ENCODE results near the gene CCDC167. TPM values are rescaled to one million over a fixed set of nuclear protein-coding genes. Genes with fewer than 3 reads are reported as not detected.

Gene CCDC167
- total RNA-seq, 4 donors from 2014 or later, result 16.4 to 77.8 (median 41.6) TPM

GRCh38 chr6:37482606-37483251, 17.0 kb downstream of the CCDC167 start:
- TF ChIP-seq, protein P1, sequence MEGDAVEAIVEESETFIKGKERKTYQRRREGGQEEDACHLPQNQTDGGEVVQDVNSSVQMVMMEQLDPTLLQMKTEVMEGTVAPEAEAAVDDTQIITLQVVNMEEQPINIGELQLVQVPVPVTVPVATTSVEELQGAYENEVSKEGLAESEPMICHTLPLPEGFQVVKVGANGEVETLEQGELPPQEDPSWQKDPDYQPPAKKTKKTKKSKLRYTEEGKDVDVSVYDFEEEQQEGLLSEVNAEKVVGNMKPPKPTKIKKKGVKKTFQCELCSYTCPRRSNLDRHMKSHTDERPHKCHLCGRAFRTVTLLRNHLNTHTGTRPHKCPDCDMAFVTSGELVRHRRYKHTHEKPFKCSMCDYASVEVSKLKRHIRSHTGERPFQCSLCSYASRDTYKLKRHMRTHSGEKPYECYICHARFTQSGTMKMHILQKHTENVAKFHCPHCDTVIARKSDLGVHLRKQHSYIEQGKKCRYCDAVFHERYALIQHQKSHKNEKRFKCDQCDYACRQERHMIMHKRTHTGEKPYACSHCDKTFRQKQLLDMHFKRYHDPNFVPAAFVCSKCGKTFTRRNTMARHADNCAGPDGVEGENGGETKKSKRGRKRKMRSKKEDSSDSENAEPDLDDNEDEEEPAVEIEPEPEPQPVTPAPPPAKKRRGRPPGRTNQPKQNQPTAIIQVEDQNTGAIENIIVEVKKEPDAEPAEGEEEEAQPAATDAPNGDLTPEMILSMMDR (IDR thresholded peaks at IDR 0.05), result no peak
- no peak for TF ChIP-seq POLR2A (IDR thresholded peaks at IDR 0.05)
- H3K4me1 ChIP-seq, result peaks cover 0 to 7% (median 3%) of the 10 kb centered on the region in 3 donors
- intact Hi-C loops (cut with DNase I), result loop anchor here (5.0 to 10.0 kb wide), 2 partner anchors 85 to 212 kb away; partner anchors contain the start of gene MDGA1
- WGBS, 2 donors, result 81 to 89% methylated on average over 6 to 8 of the region's 10 CpGs
- H3K36me3 ChIP-seq, result peaks cover 5 to 77% (median 34%) of the 10 kb centered on the region in 3 donors
- no peaks in the 10 kb centered on the region for H3K9me3 ChIP-seq
- no peaks in the 10 kb centered on the region for H3K27me3 ChIP-seq
- no peak overlapping the region for H3K27ac ChIP-seq
- no peak overlapping the region for H3K4me3 ChIP-seq
- no peak for DNase-seq

- no peaks in the 10 kb centered on the region for H3K27me3 ChIP-seq
- 74 to 79% methylated on average over 15 of the region's 15 CpGs for WGBS, 2 donors
- peaks cover 0 to 7% (median 3%) of the 10 kb centered on the region in 3 donors for H3K4me1 ChIP-seq
- no peak overlapping the region for H3K4me3 ChIP-seq
- H3K9me3 ChIP-seq, result no peaks in the 10 kb centered on the region
- TF ChIP-seq, protein P1 (IDR thresholded peaks at IDR 0.05), result no peak
- no peak for TF ChIP-seq POLR2A (IDR thresholded peaks at IDR 0.05)
- H3K27ac ChIP-seq, result no peak overlapping the region
- intact Hi-C loops (cut with DNase I), result loop anchor here (5.0 to 10.0 kb wide), 2 partner anchors 85 to 213 kb away; partner anchors contain the start of gene MDGA1
- peaks cover 5 to 85% (median 34%) of the 10 kb centered on the region in 3 donors for H3K36me3 ChIP-seq
- DNase-seq, result no peak
These were observed 17.7 kb downstream of the CCDC167 start for GRCh38 chr6:37481711-37482605.

- 58 to 63% methylated on average over 4 to 5 of the region's 7 CpGs for WGBS, 2 donors
- Histone ChIP-seq H3K4me3 (no peak overlapping the region), H3K4me1 (peaks cover 0 to 7% (median 3%) of the 10 kb centered on the region in 3 donors), H3K27ac (no peak overlapping the region), H3K27me3 (no peaks in the 10 kb centered on the region), H3K36me3 (peaks cover 5 to 86% (median 34%) of the 10 kb centered on the region in 3 donors), H3K9me3 (no peaks in the 10 kb centered on the region)
- no peak for DNase-seq
- TF ChIP-seq POLR2A (IDR thresholded peaks at IDR 0.05), result no peak
- TF ChIP-seq, protein P1 (IDR thresholded peaks at IDR 0.05), result no peak
- intact Hi-C loops (cut with DNase I), result loop anchor here (5.0 to 10.0 kb wide), 2 partner anchors 86 to 214 kb away; partner anchors contain the start of gene MDGA1
These were observed 18.6 kb downstream of the CCDC167 start for GRCh38 chr6:37480951-37481534.

GRCh38 chr6:37480118-37480736, 19.5 kb downstream of the CCDC167 start:
- no peak overlapping the region for H3K27ac ChIP-seq
- no peak for DNase-seq
- peaks cover 7 to 92% (median 34%) of the 10 kb centered on the region in 3 donors for H3K36me3 ChIP-seq
- TF ChIP-seq, protein P1 (IDR thresholded peaks at IDR 0.05), result no peak
- no peak for TF ChIP-seq POLR2A (IDR thresholded peaks at IDR 0.05)
- intact Hi-C loops (cut with DNase I), result loop anchor here (5.0 to 10.0 kb wide), 2 partner anchors 87 to 215 kb away; partner anchors contain the start of gene MDGA1
- peaks cover 0 to 7% (median 3%) of the 10 kb centered on the region in 3 donors for H3K4me1 ChIP-seq
- H3K9me3 ChIP-seq, result no peaks in the 10 kb centered on the region
- no peaks in the 10 kb centered on the region for H3K27me3 ChIP-seq
- no CpG with 5 or more reads among the region's 1 CpG for WGBS, 2 donors
- no peak overlapping the region for H3K4me3 ChIP-seq

Measured in esophagus squamous epithelium (tissue), 5 donors.